Measurements from ENCODE around the gene SPSB4.

The SPSB4 gene

GRCh38 chr3:141146979-141147470, 95.9 kb downstream of the SPSB4 start:
- no peaks in the 10 kb centered on the region for H3K36me3 ChIP-seq (ENCODE audit: control insufficient read depth, insufficient read depth, low read length)
- H3K27ac ChIP-seq (ENCODE audit: low read depth, low read length), result no peak overlapping the region
- peaks cover 15% of the 10 kb centered on the region for H3K4me1 ChIP-seq (ENCODE audit: control insufficient read depth, insufficient read depth, low read length)
- H3K9me3 ChIP-seq (ENCODE audit: control insufficient read depth, insufficient read depth, low read depth, low read length), result peaks cover 11% of the 10 kb centered on the region
- no peak overlapping the region for H3K4me3 ChIP-seq (ENCODE audit: low read depth, low read length)
- no peak overlapping the region for H3K9ac ChIP-seq (ENCODE audit: low read length)
- no peaks in the 10 kb centered on the region for H3K27me3 ChIP-seq (ENCODE audit: control insufficient read depth, insufficient read depth, low read length)

GRCh38 chr3:141147657-141148056, 96.5 kb downstream of the SPSB4 start:
- no peak overlapping the region for H3K4me3 ChIP-seq (ENCODE audit: low read depth, low read length)
- no peak overlapping the region for H3K27ac ChIP-seq (ENCODE audit: low read depth, low read length)
- H3K9ac ChIP-seq (ENCODE audit: low read length), result no peak overlapping the region
- no peaks in the 10 kb centered on the region for H3K27me3 ChIP-seq (ENCODE audit: control insufficient read depth, insufficient read depth, low read length)
- peaks cover 8% of the 10 kb centered on the region for H3K9me3 ChIP-seq (ENCODE audit: control insufficient read depth, insufficient read depth, low read depth, low read length)
- H3K36me3 ChIP-seq (ENCODE audit: control insufficient read depth, insufficient read depth, low read length), result no peaks in the 10 kb centered on the region
- peaks cover 15% of the 10 kb centered on the region for H3K4me1 ChIP-seq (ENCODE audit: control insufficient read depth, insufficient read depth, low read length)

GRCh38 chr3:141148169-141148568, 97.0 kb downstream of the SPSB4 start:
- Histone ChIP-seq H3K27ac (ENCODE audit: low read depth, low read length) (no peak overlapping the region), H3K36me3 (ENCODE audit: control insufficient read depth, insufficient read depth, low read length) (no peaks in the 10 kb centered on the region), H3K4me3 (ENCODE audit: low read depth, low read length) (no peak overlapping the region), H3K9me3 (ENCODE audit: control insufficient read depth, insufficient read depth, low read depth, low read length) (peaks cover 5% of the 10 kb centered on the region), H3K4me1 (ENCODE audit: control insufficient read depth, insufficient read depth, low read length) (peaks cover 15% of the 10 kb centered on the region), H3K27me3 (ENCODE audit: control insufficient read depth, insufficient read depth, low read length) (no peaks in the 10 kb centered on the region), H3K9ac (ENCODE audit: low read length) (no peak overlapping the region)

- H3K27me3 ChIP-seq (ENCODE audit: control insufficient read depth, insufficient read depth, low read length), result no peaks in the 10 kb centered on the region
- no peak overlapping the region for H3K4me3 ChIP-seq (ENCODE audit: low read depth, low read length)
- H3K9ac ChIP-seq (ENCODE audit: low read length), result no peak overlapping the region
- H3K9me3 ChIP-seq (ENCODE audit: control insufficient read depth, insufficient read depth, low read depth, low read length), result no peaks in the 10 kb centered on the region
- no peak overlapping the region for H3K27ac ChIP-seq (ENCODE audit: low read depth, low read length)
- peaks cover 15% of the 10 kb centered on the region for H3K4me1 ChIP-seq (ENCODE audit: control insufficient read depth, insufficient read depth, low read length)
- no peaks in the 10 kb centered on the region for H3K36me3 ChIP-seq (ENCODE audit: control insufficient read depth, insufficient read depth, low read length)
Observed at GRCh38 chr3:141148770-141149169, 97.6 kb downstream of the SPSB4 start.

DNA sequence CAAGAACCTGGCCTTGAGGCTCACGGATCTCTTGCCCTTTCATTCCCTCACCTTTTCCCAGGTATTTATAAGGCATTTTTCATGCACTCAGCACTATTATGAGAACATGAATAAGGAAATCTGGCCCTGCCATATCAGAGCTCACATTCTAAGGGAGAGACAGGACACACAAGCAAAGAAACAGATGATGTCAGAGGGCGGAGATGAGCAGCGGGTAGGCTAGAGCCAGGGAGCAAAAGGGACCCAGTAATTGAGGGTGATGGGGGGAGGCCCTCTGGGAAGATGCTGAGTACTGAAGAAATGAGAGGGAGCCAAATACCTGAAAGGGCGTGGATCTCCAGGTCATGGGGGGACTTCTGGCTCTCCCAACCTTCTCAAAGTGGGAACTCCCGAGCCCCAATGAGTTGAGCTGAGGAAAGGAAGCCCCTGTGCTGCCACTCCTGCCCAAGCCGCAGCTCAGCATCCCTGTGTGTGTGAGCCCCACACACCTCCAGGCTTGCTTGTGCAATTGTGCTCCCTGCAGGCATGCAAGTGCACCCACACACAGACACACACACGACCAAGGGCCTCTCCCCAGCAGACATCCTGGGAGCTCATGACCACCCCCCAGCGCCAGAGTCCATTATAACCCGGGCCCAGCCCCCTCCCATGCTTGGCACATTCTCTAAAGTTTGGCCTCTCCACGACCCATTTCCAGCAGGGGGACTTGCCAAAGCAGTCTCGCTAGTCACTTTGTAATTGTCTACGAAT, 99.1 kb downstream of the SPSB4 start:
- Histone ChIP-seq H3K36me3 (ENCODE audit: control insufficient read depth, insufficient read depth, low read length) (no peaks in the 10 kb centered on the region), H3K4me3 (ENCODE audit: low read depth, low read length) (no peak overlapping the region), H3K27me3 (ENCODE audit: control insufficient read depth, insufficient read depth, low read length) (no peaks in the 10 kb centered on the region), H3K27ac (ENCODE audit: low read depth, low read length) (no peak overlapping the region), H3K4me1 (ENCODE audit: control insufficient read depth, insufficient read depth, low read length) (peaks cover 15% of the 10 kb centered on the region), H3K9me3 (ENCODE audit: control insufficient read depth, insufficient read depth, low read depth, low read length) (no peaks in the 10 kb centered on the region), H3K9ac (ENCODE audit: low read length) (no peak overlapping the region)

DNA sequence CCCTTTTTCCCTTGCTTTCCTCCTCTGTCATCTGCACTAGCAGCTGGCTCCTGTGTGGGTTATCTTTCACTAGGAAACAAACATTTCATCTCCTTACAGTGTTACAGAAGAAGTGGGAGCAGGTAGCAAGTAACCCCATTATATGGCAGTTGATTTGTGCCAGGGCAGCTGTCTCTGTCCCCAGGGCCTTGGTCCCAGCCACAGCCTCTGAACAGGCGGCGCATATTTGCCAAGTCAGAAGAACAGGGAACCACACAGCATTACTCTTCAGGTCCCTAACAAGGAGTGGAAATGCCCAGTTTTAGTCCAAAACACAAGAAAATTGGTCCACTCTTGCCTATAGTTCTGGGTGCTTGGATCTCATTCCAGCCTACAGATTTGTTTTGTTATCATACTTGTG, 99.8 kb downstream of the SPSB4 start:
- no peaks in the 10 kb centered on the region for H3K9me3 ChIP-seq (ENCODE audit: control insufficient read depth, insufficient read depth, low read depth, low read length)
- no peak overlapping the region for H3K4me3 ChIP-seq (ENCODE audit: low read depth, low read length)
- no peak overlapping the region for H3K9ac ChIP-seq (ENCODE audit: low read length)
- no peaks in the 10 kb centered on the region for H3K27me3 ChIP-seq (ENCODE audit: control insufficient read depth, insufficient read depth, low read length)
- H3K36me3 ChIP-seq (ENCODE audit: control insufficient read depth, insufficient read depth, low read length), result no peaks in the 10 kb centered on the region
- H3K27ac ChIP-seq (ENCODE audit: low read depth, low read length), result no peak overlapping the region
- peaks cover 15% of the 10 kb centered on the region for H3K4me1 ChIP-seq (ENCODE audit: control insufficient read depth, insufficient read depth, low read length)

- H3K9me3 ChIP-seq (ENCODE audit: control insufficient read depth, insufficient read depth, low read depth, low read length), result no peaks in the 10 kb centered on the region
- no peaks in the 10 kb centered on the region for H3K27me3 ChIP-seq (ENCODE audit: control insufficient read depth, insufficient read depth, low read length)
- no peaks in the 10 kb centered on the region for H3K36me3 ChIP-seq (ENCODE audit: control insufficient read depth, insufficient read depth, low read length)
- H3K27ac ChIP-seq (ENCODE audit: low read depth, low read length), result no peak overlapping the region
- H3K4me1 ChIP-seq (ENCODE audit: control insufficient read depth, insufficient read depth, low read length), result peaks cover 15% of the 10 kb centered on the region
- H3K4me3 ChIP-seq (ENCODE audit: low read depth, low read length), result no peak overlapping the region
- H3K9ac ChIP-seq (ENCODE audit: low read length), result no peak overlapping the region
Observed at GRCh38 chr3:141151439-141151838, 100.3 kb downstream of the SPSB4 start.

DNA sequence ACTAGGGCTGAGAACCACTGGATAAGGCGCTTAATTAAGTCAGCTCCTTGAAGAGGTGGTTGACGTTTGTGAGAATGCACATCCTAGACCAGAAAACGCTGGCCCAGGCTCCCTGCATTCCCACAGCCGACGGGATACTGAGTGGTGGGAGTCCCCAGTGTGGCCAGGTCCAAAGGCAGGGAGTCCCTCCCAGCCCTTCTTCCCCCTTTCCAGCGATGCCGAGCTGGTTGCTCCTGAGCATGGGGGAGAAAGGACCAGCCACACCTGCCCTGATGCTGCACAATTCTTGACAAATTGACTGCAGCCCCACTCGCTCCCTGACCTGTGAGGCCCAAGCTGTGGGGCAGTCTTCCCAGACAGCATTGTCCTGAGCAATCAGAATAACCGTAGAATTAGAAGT, 101.0 kb downstream of the SPSB4 start:
- H3K27ac ChIP-seq (ENCODE audit: low read depth, low read length), result no peak overlapping the region
- H3K9ac ChIP-seq (ENCODE audit: low read length), result no peak overlapping the region
- no peaks in the 10 kb centered on the region for H3K27me3 ChIP-seq (ENCODE audit: control insufficient read depth, insufficient read depth, low read length)
- no peaks in the 10 kb centered on the region for H3K36me3 ChIP-seq (ENCODE audit: control insufficient read depth, insufficient read depth, low read length)
- H3K4me3 ChIP-seq (ENCODE audit: low read depth, low read length), result no peak overlapping the region
- H3K4me1 ChIP-seq (ENCODE audit: control insufficient read depth, insufficient read depth, low read length), result peaks cover 13% of the 10 kb centered on the region
- no peaks in the 10 kb centered on the region for H3K9me3 ChIP-seq (ENCODE audit: control insufficient read depth, insufficient read depth, low read depth, low read length)

- Histone ChIP-seq H3K4me1 (ENCODE audit: control insufficient read depth, insufficient read depth, low read length) (peaks cover 4% of the 10 kb centered on the region), H3K36me3 (ENCODE audit: control insufficient read depth, insufficient read depth, low read length) (no peaks in the 10 kb centered on the region), H3K9me3 (ENCODE audit: control insufficient read depth, insufficient read depth, low read depth, low read length) (no peaks in the 10 kb centered on the region), H3K27ac (ENCODE audit: low read depth, low read length) (no peak overlapping the region), H3K9ac (ENCODE audit: low read length) (no peak overlapping the region), H3K27me3 (ENCODE audit: control insufficient read depth, insufficient read depth, low read length) (no peaks in the 10 kb centered on the region), H3K4me3 (ENCODE audit: low read depth, low read length) (no peak overlapping the region)
Observed at GRCh38 chr3:141152801-141153678, 101.9 kb downstream of the SPSB4 start.

GRCh38 chr3:141153679-141153966, 102.5 kb downstream of the SPSB4 start:
- H3K9ac ChIP-seq (ENCODE audit: low read length), result no peak overlapping the region
- H3K27ac ChIP-seq (ENCODE audit: low read depth, low read length), result no peak overlapping the region
- no peaks in the 10 kb centered on the region for H3K36me3 ChIP-seq (ENCODE audit: control insufficient read depth, insufficient read depth, low read length)
- H3K4me1 ChIP-seq (ENCODE audit: control insufficient read depth, insufficient read depth, low read length), result no peaks in the 10 kb centered on the region; the same call in 1 of the 2 replicates
- H3K9me3 ChIP-seq (ENCODE audit: control insufficient read depth, insufficient read depth, low read depth, low read length), result no peaks in the 10 kb centered on the region
- H3K4me3 ChIP-seq (ENCODE audit: low read depth, low read length), result no peak overlapping the region
- H3K27me3 ChIP-seq (ENCODE audit: control insufficient read depth, insufficient read depth, low read length), result no peaks in the 10 kb centered on the region

DNA sequence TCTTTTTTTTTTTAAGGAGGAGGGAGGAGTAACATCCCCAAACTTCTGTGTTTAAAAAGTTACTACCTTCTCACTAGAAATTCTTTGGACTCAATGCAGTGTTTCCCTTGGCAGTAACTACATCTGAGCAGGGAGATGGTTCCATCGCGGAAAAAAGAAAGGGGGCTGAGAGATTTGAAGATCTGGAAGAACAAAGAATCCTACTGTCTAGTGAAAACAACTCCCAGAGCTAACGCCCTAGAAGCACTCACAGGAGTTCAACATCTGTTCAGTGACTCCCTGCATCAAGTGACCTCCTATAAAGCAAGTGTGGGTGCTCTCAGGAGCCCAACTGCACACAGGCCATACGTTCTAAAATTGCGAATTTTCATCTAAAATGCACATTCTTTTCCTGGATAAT, 113.7 kb downstream of the SPSB4 start:
- H3K27me3 ChIP-seq (ENCODE audit: control insufficient read depth, insufficient read depth, low read length), result no peaks in the 10 kb centered on the region
- no peaks in the 10 kb centered on the region for H3K36me3 ChIP-seq (ENCODE audit: control insufficient read depth, insufficient read depth, low read length)
- no peak overlapping the region for H3K27ac ChIP-seq (ENCODE audit: low read depth, low read length)
- H3K9ac ChIP-seq (ENCODE audit: low read length), result no peak overlapping the region
- H3K4me1 ChIP-seq (ENCODE audit: control insufficient read depth, insufficient read depth, low read length), result no peaks in the 10 kb centered on the region
- no peak overlapping the region for H3K4me3 ChIP-seq (ENCODE audit: low read depth, low read length)
- H3K9me3 ChIP-seq (ENCODE audit: control insufficient read depth, insufficient read depth, low read depth, low read length), result peaks cover 19% of the 10 kb centered on the region; the same call in 1 of the 2 replicates

Measured in HUES6 (cell line).